PFSK-1 (cell line): ENCODE results near the gene COL23A1.

Experiments used
- FOXP2 ChIP-seq: optimal IDR thresholded peaks from 2 replicates; pipeline ENCODE3; 2011; ENCODE audit warnings: borderline replicate concordance, control low read depth, inconsistent platforms; ENCODE audit not compliant: insufficient read depth; ENCODE audit errors: extremely low read length, extremely low read depth
- POLR2AphosphoS5 ChIP-seq: IDR thresholded peaks from 2 replicates; pipeline ENCODE4 v1.6.1; 2012; ENCODE audit warnings: low read depth, mild to moderate bottlenecking, control low read depth, low read length, moderate library complexity
- SIN3A ChIP-seq: IDR thresholded peaks from 2 replicates; pipeline ENCODE4 v1.6.1; 2012; ENCODE audit warnings: mild to moderate bottlenecking, low read length, moderate library complexity, borderline replicate concordance; ENCODE audit not compliant: insufficient read depth
- TAF1 ChIP-seq: IDR thresholded peaks from 2 replicates; pipeline ENCODE4 v1.6.1; 2012; ENCODE audit warnings: low read length, control low read depth, borderline replicate concordance; ENCODE audit not compliant: insufficient read depth
- TF ChIP-seq, protein P1 (sequence below), 2 experiments: IDR thresholded peaks; 2 replicates each; pipeline versions ENCODE4 v1.6.1 to v1.8.0; 2011 to 2012; ENCODE audit warnings: low read depth in 2 of 2, low read length in 2 of 2, control low read depth in 1 of 2, inconsistent platforms in 1 of 2, mild to moderate bottlenecking in 1 of 2, moderate library complexity in 1 of 2; ENCODE audit not compliant: insufficient read depth in 1 of 2

COL23A1 gene

DNA sequence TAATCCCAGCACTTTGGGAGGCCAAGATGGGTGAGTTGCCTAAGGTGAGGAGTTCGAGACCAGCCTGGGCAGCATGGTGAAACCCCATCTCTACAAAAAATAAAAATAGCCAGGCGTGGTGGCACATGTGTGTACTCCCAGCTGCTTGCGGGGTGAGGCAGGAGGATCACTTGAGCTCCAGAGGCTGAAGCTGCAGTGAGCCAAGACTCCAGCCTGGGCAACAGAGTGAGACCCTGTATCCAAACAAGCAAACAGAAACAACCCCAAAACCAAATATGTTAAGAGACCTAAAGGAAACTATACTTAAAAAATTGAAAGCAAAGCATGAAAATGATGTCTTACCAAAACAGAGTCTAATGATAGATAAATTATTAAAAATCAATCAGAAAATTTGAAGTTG, 373.4 kb downstream of the COL23A1 start:
- no peak for TF ChIP-seq POLR2AphosphoS5

DNA sequence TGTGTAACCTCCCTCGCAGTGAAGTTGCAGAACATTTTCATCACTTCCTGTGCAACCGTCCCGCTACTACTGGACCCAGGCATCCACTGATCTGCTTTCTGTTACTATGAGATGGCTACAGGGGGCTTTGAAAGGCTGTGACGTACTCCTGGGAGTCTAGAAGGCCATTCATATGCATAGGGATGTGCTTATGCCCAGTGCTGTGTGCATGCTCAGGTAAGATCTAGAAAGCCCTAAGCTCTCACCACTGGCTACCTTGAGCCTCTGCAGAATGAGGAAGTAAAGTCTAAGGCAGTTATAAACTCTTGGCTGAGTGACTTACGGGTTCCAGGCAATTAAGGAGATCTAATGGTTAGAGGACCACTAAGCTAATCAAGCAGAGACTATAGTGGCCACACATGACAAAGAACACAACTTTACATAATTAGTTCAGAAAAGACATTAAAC, 374.1 kb downstream of the COL23A1 start:
- TF ChIP-seq POLR2AphosphoS5 = no peak
- TF ChIP-seq FOXP2 = no peak
- no peak for TF ChIP-seq SIN3A
- TF ChIP-seq, protein P1, sequence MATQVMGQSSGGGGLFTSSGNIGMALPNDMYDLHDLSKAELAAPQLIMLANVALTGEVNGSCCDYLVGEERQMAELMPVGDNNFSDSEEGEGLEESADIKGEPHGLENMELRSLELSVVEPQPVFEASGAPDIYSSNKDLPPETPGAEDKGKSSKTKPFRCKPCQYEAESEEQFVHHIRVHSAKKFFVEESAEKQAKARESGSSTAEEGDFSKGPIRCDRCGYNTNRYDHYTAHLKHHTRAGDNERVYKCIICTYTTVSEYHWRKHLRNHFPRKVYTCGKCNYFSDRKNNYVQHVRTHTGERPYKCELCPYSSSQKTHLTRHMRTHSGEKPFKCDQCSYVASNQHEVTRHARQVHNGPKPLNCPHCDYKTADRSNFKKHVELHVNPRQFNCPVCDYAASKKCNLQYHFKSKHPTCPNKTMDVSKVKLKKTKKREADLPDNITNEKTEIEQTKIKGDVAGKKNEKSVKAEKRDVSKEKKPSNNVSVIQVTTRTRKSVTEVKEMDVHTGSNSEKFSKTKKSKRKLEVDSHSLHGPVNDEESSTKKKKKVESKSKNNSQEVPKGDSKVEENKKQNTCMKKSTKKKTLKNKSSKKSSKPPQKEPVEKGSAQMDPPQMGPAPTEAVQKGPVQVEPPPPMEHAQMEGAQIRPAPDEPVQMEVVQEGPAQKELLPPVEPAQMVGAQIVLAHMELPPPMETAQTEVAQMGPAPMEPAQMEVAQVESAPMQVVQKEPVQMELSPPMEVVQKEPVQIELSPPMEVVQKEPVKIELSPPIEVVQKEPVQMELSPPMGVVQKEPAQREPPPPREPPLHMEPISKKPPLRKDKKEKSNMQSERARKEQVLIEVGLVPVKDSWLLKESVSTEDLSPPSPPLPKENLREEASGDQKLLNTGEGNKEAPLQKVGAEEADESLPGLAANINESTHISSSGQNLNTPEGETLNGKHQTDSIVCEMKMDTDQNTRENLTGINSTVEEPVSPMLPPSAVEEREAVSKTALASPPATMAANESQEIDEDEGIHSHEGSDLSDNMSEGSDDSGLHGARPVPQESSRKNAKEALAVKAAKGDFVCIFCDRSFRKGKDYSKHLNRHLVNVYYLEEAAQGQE (IDR thresholded peaks at IDR 0.05; ENCODE audit: insufficient read depth in 1 of 2, low read depth in 2 of 2, low read length in 2 of 2) = no peak
- TF ChIP-seq TAF1 = no peak

DNA sequence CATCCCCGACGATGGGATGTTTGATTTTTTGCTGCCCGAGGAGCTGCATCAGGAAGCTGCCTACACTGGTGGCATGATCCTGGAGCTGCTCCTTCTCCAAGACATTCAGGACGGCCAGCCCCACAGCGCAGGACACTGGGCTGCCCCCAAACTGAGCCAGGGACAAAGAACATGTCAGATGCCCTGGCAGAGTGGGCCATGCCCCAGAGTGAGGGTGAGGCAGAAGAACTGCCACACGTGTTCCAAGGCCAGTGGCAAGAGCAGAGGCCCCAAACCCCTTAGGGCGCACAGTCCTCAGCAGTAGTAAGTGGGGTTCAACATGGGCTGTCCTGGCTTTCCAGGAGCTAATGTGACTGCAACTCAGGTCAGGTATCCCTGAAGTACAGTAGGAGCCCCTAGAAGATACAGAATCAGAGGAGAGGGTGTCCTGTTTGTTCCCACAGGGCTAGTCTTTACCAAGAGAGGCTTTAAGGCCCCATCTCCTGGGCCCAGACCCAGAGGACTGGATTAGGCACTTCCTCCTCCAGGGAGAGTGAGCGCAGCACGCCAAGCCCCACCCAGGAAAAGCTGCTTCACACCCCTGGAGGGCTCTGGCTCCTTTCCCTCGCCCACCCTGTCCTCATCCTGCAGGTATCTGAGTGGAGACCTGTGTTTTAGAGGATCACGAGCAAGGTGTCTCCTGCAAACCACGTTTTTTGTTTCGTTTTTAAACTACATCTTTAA, 374.8 kb downstream of the COL23A1 start:
- TF ChIP-seq FOXP2 (no peak), SIN3A (no peak), POLR2AphosphoS5 (no peak), TAF1 (no peak)
- TF ChIP-seq, protein P1 (IDR thresholded peaks at IDR 0.05; ENCODE audit: insufficient read depth in 1 of 2, low read depth in 2 of 2, low read length in 2 of 2) = no peak

DNA sequence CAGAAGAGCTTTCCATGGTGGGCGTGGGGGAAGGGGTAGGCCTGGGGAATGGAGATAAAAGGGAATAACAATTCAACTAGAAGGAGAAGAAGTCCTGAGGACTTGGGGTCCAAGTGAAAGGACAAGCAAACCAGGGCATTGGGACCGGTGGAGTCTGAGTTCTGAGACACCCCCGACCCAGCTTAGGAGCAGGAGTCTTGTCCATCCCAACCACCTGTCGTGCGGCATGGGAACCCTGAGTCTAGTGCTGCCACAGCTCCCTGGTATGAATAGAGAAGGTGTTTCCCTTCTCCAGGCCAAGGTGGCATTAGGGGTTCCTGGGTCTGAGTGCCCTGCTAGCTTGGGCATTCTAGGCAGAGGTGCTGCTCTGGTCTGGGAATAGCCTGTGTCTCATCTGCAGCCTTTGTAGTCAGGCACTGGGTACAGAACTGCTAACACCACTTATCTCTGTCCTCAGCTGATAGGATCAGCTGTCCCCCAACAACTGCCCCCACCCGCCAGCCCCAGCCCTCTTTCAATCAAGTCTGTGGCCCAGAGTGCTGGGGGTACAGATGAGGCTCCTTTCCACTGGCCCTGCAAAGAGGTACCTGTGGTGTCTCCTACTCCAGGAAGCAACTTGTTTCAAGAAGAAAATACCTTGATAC, 375.9 kb downstream of the COL23A1 start:
- TF ChIP-seq, protein P1 (IDR thresholded peaks at IDR 0.05; ENCODE audit: insufficient read depth in 1 of 2, low read depth in 2 of 2, low read length in 2 of 2) = no peak
- TF ChIP-seq TAF1 (no peak), POLR2AphosphoS5 (no peak; the same call in 1 of the 2 replicates)

DNA sequence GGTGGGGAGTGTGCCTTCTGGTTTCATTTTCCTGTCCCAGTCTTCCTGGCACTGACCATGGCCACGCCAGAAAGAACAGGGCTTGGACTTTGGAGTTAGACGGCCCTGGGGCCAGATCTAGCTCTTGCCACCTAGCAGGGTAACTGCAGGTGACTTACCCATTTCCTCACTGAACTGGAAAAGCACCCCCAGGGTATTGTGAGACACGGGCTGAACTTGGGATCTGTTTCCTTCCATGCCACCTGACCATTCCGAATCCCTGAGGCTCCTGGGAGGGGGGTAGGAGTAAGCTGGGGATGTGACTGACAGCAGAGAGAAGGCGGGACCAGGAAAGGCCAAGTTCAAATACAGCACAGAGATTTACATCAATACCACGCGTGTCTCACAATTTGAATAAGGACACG, 376.4 kb downstream of the COL23A1 start:
- TF ChIP-seq, protein P1 (IDR thresholded peaks at IDR 0.05; ENCODE audit: insufficient read depth in 1 of 2, low read depth in 2 of 2, low read length in 2 of 2) = no peak
- no peak for TF ChIP-seq SIN3A
